ENCODE results near the gene TAF1B.

DNA sequence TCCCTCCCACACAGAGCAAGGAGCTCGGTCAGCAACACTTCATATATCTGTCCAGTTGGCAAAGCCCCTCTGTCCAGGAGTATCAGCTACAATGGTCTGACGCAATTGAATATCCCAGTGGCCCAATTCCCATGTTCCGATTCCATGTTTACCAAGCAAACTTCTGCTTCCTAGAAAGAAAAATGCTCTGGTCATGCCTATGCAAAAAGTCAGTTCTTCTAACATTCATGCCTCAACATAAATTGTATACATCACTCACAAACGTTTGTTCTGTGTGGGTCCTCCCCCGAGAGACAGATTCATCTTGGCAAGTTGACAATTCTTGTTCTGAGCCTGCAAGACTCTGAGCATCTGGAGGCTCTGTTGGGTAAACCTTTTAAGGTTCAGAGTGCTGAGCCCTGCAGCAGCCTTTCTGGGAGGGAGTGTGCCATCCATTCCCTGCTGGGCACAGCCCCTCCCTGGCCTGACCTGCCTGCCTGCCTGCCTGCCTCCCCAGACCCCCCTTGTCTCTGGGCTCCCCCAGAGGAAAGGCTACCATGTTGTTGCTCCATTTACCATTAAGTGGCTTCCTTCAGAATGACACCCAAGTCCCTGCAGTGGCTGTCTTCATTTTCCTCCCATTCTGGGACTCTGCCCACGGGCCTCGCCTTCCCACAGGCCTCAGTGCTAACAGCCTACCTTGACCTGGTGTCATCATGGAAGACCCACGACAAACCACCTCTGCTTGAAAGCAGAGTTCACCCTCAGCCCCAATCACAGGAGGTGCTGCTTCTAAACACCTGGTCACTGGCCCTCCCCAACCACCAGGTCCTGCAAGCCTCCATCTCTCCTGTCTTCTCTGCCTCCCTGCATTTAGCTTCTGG lies 37.6 kb upstream of the TAF1B start:
- TF ChIP-seq POLR2A (IDR thresholded peaks at IDR 0.05; ENCODE audit: low read depth, low read length) = no peak
- no peak for TF ChIP-seq POLR2AphosphoS5 (IDR thresholded peaks at IDR 0.05; ENCODE audit: low read depth, low read length)
- TF ChIP-seq TAF1 (IDR thresholded peaks at IDR 0.05; ENCODE audit: borderline replicate concordance, low read depth, low read length) = no peak

All from GM12892 (cell line).